Lower lobe of right lung (tissue), 2 donors: ENCODE results near the gene TCP11L2. TPM values are rescaled to one million over a fixed set of nuclear protein-coding genes. Genes with fewer than 3 reads are reported as not detected.

ENCODE experiments used
- ATAC-seq, 2 donors: fragments of 200-7000 bp; cut with Tn5 transposase; one replicate each; pipeline ENCODE4 v1.9.1; 2020 to 2022; ENCODE audit warnings: mild to moderate bottlenecking in 2 of 2, moderate library complexity in 2 of 2
- DNase-seq: peaks from one replicate; pipeline ENCODE4 v3.0.0-alpha.2; 2020
- H3K27ac ChIP-seq: fragments of 200-600 bp; one replicate; pipeline ENCODE4 v1.8.0; 2022
- H3K27me3 ChIP-seq: fragments of 200-600 bp; one replicate; pipeline ENCODE4 v1.8.0; 2022; ENCODE audit warnings: low read depth
- H3K36me3 ChIP-seq: fragments of 200-600 bp; one replicate; pipeline ENCODE4 v1.8.0; 2022; ENCODE audit warnings: mild to moderate bottlenecking
- H3K4me1 ChIP-seq: fragments of 200-600 bp; one replicate; pipeline ENCODE4 v1.8.0; 2022
- H3K4me3 ChIP-seq: fragments of 200-600 bp; one replicate; pipeline ENCODE4 v1.8.0; 2022; ENCODE audit warnings: mild to moderate bottlenecking
- H3K9me3 ChIP-seq: fragments of 200-600 bp; one replicate; pipeline ENCODE4 v1.8.0; 2022
- CTCF ChIP-seq: fragments of 200-600 bp; IDR thresholded peaks from one replicate; pipeline ENCODE4 v1.8.0; 2022; ENCODE audit warnings: antibody characterized with exemption, mild to moderate bottlenecking
- intact Hi-C: fragments of 100-400 bp; cut with DNase I; formaldehyde crosslinking; loops from one replicate; pipeline ENCODE4 v1.11.0; 2022
- total RNA-seq: library from RNA; stranded (reverse); fragmentation: NEBNext Ultra II Directional; extraction: Animal tissue kit (Norgen Biotek cat#: 25700); gene quantifications from one replicate; pipeline ENCODE4 v1.2.1, GENCODE V29; 2021
- donor health status: DM: no; HTN: yes; CAD: no; lungs with severe emphysema.

TCP11L2 gene
- total RNA-seq, 1 donor from 2014 or later = 56.1 TPM

- no peaks in the 10 kb centered on the region for H3K9me3 ChIP-seq
- H3K4me1 ChIP-seq = peaks cover 81% of the 10 kb centered on the region
- no peak overlapping the region for H3K4me3 ChIP-seq
- intact Hi-C loops = loop anchor here (10.0 kb wide), 1 partner anchor 48 kb away; the partner anchor contains the start of gene POLR3B
- no peaks in the 10 kb centered on the region for H3K27me3 ChIP-seq
- ATAC-seq (no peak), DNase-seq (no peak)
- H3K27ac ChIP-seq = no peak overlapping the region
- no peak for TF ChIP-seq CTCF
- H3K36me3 ChIP-seq = peaks cover 8% of the 10 kb centered on the region
Measured at GRCh38 chr12:106307181-106307580, 4.6 kb downstream of the TCP11L2 start.

- H3K27me3 ChIP-seq = no peaks in the 10 kb centered on the region
- H3K9me3 ChIP-seq = no peaks in the 10 kb centered on the region
- no peak for TF ChIP-seq CTCF
- H3K4me1 ChIP-seq = peaks cover 81% of the 10 kb centered on the region
- DNase-seq (no peak), ATAC-seq (no peak)
- H3K4me3 ChIP-seq = no peak overlapping the region
- intact Hi-C loops = loop anchor here (10.0 kb wide), 1 partner anchor 47 kb away; the partner anchor contains the start of gene POLR3B
- H3K36me3 ChIP-seq = peaks cover 16% of the 10 kb centered on the region
- no peak overlapping the region for H3K27ac ChIP-seq
Measured at GRCh38 chr12:106308121-106308520, 5.6 kb downstream of the TCP11L2 start.

DNA sequence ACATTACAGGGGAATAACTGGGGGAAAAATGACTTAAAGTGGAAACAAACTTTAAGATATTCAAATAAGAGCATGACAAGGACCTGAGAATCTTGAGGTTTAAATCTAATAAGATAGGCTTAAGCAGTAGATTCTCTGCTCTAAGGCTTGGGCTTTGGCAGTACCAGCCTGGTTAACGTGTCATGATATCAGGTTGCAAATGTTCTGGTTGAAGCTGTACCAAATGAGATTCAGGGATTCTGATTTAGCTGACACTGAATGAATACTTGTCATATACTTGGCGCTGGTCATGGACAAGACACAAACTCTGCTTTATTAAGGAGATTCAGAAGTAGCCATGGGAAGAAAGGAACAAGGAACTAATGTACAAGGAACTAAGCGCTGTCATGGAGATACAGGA is 6.1 kb downstream of the TCP11L2 start:
- Histone ChIP-seq H3K27me3 (no peaks in the 10 kb centered on the region), H3K4me3 (no peak overlapping the region), H3K9me3 (no peaks in the 10 kb centered on the region), H3K4me1 (peaks cover 80% of the 10 kb centered on the region), H3K36me3 (peaks cover 19% of the 10 kb centered on the region), H3K27ac (no peak overlapping the region)
- no peak for DNase-seq
- no peak for TF ChIP-seq CTCF
- no peak for ATAC-seq
- intact Hi-C loops = loop anchor here (10.0 kb wide), 1 partner anchor 46 kb away; the partner anchor contains the start of gene POLR3B

DNA sequence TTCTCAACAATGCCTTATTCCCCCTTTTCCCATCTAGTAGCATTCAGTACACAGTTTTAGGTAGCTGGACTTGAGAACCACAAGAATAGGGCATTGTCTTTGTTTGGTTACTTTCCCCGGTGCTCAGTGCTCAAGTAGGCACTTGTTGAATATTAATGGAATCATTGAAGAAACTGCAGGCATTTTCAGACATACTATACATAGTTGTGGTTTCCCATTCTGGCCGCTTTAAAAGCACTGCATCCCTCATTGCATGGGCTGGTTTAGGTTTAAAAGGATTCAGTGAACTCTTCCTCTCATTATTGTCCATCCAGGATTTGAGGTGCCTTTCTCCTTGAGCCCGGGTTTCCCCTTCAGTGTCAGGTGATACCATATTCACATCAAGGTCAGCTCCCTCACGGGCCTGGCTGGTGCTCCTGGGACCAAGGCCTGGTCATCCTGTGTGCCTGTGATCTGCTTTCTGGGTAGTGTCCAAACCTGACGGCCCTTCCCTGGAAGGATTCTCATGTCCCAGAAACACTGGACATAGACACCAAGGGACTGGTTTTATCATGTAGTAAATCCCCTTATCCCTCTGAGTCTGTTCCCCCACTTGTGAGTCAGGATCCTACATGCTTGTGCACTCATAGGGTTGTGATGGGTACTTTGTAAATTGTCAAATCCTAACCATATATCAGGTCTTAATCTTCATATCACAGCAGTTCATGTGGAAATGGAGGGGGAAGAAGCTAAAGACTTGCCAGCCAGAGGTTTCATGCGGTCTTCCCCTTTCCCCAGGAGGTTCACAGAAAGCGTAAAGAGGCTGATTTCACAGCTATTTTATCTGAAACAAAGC is 7.4 kb downstream of the TCP11L2 start:
- DNase-seq = no peak
- H3K36me3 ChIP-seq = peaks cover 23% of the 10 kb centered on the region

DNA sequence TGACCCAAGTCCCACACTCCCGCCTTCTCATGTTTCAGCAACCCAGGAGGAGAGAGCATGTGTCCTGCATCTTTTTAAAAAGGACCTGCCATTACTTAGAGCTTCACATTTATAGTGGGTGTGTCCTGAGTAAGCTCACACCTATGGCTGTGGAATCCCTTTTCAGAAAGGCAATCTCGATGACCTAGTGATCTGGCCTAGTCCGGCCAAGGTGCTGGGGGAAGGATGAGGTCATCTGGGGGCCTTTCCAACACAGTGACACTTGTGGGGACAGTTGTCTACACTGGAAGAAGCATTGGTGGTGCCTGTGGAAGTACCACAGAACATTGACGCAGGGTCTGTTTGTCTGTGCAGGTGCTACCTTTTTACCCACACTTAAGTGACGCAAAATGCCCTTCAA is 8.2 kb downstream of the TCP11L2 start:
- Histone ChIP-seq H3K36me3 (peaks cover 31% of the 10 kb centered on the region), H3K9me3 (no peaks in the 10 kb centered on the region), H3K4me3 (no peak overlapping the region), H3K27me3 (no peaks in the 10 kb centered on the region), H3K4me1 (peaks cover 59% of the 10 kb centered on the region), H3K27ac (peak overlapping the region; percentile 13)
- DNase-seq = no peak
- intact Hi-C loops = no loop called here
- TF ChIP-seq CTCF = no peak
- ATAC-seq = peak in 1 of 2 donors; percentile 45

More for the DNA sequence above, 7.4 kb downstream of the TCP11L2 start:
- no peak for TF ChIP-seq CTCF
- intact Hi-C loops = loop anchor here (10.0 kb wide), 1 partner anchor 45 kb away; the partner anchor contains the start of gene POLR3B
- Histone ChIP-seq H3K9me3 (no peaks in the 10 kb centered on the region), H3K4me1 (peaks cover 67% of the 10 kb centered on the region), H3K27ac (no peak overlapping the region), H3K4me3 (no peak overlapping the region), H3K27me3 (no peaks in the 10 kb centered on the region)
- peak; percentile 82 to 87 for ATAC-seq
